Stimulated activated CD8-positive, alpha-beta memory T cell treated with anti-CD3 and anti-CD28 coated beads, Interleukin-12 subunit alpha, Interleukin-12 subunit beta, amount 100 ng/mL, for 1 hour (primary cell): ENCODE results near the gene PRAC2.

ENCODE experiments used
- DNase-seq: peaks from one replicate; pipeline ENCODE4 v3.0.0-alpha.2; 2020; ENCODE audit warnings: low read depth

PRAC2 gene

DNA sequence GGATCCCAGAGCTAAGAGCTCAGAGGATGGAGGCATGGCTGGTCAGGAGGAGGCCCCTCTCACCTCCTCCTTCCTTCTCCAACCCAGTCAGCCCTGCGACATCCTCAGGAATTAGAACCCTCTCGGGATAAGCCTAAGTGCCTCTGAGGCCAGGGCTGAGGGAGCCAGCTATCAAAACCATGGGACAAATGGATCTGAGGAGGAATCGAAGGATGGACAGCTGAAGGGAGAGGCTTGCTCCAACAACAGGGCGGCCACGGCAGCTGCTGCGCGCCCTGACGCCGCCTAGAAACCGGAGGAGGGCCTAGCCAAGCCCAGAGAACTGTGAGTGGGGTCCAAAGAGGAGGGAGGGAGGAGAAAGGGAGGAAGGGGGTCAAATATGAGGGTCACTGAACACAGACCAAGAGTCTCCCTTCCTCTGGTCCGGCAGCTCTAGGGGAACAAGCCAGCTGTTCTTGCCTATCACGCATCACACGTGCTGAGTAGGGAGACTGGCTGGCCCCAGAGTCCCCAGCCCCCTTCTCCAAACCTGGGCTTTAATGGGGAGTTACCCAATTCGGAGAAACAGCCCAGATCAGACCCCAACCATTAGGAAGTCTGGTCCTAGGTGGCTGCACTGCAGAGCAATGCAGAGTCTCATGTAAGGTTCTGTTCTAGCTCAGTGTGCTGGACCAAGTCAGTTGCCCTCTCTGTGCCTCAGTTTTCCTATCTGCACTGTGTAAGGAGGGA is 11.5 kb downstream of the PRAC2 start:
- no peak for DNase-seq

- DNase-seq, result no peak
Observed at GRCh38 chr17:48735062-48735351, 12.0 kb downstream of the PRAC2 start.

- DNase-seq, result no peak
Observed at GRCh38 chr17:48737330-48738043, 14.5 kb downstream of the PRAC2 start.

DNA sequence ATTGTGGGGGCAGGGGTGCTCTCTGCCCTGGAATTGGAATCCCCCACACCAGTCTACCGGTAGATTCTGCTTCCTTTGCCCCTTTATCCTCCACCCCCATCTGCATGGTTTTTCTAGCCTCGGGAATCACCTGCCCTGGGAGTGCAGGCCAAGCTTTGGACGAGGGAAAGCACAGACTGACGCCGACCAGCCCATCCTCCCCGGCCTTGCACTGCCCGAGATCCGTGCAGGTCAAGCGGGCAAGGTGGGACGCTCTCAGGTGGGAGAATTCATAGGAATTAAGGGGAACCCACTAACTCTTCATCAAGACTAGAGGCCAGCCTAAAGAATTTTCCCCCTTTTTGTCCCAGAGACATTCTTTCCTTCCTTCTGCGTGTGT is 15.4 kb downstream of the PRAC2 start:
- no peak for DNase-seq

DNA sequence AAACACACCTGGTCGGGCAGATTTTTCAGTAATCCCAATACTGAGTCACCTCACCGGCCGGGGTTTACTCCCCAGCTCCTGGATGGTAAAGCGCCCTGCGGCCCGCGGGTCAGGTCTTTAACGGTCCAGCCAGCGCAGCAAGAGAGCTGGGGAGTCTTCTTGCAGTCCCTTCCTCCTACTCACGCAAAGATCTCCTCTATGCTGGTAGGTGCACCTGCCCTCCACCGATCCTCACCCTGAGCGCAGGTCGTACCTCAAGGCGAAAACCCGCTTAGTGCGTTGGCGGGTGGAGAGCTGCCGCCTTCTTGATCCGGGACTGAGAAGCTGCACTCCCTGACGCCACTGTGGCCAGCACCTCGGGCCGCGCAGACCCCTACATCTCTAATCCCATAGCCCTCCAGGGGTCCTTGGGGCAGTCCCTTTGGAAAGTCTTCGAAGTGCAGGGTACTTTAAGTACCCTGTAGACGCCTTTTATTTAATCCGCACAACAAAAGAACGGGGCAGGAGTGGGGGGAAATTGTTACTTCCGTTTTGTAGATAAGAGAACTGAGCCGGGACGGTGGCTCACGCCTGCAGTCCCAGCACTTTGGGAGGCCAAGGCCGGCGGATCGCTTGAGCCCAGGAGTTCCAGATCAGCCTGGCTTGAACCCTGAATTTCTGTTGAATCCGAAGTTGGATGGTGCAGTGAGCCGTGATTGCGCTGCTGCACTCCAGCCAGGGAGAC is 16.0 kb downstream of the PRAC2 start:
- no peak for DNase-seq

DNA sequence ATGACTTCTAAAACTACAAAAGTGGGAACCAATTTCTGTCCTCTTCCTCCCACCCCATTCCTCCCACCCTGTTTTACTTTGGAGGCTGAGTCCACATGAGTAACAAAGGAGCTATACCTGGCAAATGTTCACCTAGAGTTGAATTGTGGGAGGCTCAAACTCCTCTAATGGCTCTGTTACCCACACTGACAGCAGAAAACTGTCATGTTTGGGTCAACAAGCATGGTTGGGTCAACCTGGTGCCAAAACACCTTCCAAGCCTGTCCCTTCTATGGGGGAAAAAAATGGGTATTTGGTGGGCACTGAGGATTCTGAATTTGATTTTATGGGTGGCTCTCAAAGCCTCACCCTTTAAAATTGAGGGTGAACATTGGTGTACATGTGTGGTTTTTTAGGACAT is 17.6 kb downstream of the PRAC2 start:
- DNase-seq, result no peak

- DNase-seq, result no peak
Observed at GRCh38 chr17:48745381-48746275, 22.6 kb downstream of the PRAC2 start.

DNA sequence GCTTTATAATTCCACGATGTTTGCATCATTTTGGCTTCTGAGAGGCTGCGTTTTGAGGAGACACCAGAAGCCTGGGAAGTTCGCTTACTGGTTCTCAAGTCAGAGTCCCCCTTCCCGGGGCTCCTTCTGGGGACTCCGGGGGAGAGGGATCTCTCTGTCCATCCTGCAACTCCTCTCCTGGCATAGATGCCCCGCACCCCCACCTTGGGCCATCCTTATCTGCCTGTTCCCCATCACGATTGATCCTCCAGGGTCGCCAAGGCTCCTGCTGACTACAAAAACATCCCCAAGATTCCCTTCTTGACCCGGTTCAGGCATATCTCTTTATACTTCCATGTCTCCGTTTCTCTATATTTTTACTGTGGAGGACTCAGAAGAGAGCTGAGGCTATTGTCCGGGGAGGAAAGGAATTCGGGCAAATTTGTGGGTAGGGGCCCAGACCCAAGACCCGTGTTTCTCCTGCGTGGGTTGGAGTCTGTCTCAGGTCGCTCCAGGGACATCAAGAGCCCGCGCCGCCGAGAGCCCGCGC is 24.0 kb downstream of the PRAC2 start:
- DNase-seq, result no peak

DNA sequence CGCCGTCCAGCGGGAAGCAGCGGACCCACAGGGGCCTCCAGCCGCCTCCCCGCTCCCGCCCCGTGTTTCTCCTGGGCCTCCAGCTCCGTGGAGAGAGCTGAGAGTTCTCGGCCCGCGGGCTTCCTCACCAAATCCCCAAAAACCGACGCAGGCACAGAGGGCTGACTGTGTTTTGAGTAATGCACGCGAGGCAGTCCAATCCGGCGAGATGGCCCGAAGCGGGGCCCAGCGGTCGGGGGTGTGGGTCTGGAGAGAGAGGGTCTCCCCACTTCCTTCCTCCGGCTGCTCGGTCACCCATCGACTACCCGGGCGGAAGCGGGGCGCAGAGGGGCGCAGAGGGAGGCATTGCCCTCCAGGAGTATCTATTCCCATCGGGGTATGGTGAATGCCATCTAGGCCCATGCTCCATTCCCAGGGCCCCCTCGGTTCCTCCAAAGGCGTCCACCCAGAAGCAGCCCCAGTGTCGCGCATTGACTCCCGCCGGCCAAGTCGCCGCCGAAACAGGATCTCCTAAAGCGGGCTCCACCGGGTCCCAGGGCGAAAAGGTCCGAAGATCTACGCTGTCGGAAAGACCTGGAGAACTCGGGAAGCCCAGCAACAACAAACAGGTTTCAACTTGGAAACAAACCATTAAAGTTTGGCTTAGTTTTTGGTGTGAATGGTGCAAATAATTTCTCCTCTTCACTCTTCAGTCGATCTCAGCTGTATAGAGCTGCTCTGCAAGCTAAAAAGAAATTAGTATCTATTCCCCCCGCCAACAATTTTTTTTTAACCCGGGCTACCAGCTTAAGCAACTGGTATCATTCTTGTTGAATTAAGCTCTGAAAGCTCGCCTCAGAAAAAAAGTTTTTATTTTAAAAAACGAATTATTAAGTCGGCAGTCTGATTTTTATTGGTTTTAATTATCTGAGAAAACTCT is 24.7 kb downstream of the PRAC2 start:
- DNase-seq, result no peak

- DNase-seq, result no peak
Observed at GRCh38 chr17:48748718-48749566, 26.0 kb downstream of the PRAC2 start.

- no peak for DNase-seq
Observed at GRCh38 chr17:48749621-48750553, 26.9 kb downstream of the PRAC2 start.

GRCh38 chr17:48751172-48751571 is 28.2 kb downstream of the PRAC2 start:
- DNase-seq, result no peak

DNA sequence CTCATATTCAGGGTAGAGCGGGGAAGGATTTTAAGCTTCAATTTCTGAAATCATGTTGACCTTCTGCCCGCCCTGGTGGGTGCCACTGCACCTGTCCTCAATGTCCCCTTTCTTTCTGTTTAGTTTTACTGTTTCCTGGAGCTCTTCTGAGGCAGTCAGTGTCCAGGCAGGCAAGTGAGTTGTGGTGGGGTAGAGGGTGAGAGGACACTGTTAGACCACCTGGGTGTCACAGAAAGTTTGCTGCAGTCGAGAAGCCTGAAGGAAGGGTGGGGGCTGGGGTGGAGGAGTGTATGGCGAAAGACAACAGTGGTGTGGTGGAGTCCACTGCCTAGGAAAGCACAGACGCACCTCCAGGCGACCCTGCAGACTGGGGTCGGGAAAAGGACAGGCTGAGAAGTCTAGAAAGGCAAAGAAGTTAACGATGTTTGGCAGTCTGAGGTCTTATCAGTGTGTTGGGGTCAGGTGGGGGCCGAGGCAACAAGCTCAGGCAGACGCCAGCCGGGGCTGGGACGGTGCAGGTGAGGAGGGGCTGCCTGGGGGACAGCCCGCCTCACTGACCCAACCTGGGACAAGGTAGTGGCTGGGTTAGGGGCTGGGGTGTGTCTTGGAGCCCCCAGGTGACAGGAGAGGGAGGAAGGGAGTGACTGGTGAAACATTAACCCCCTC is 28.9 kb downstream of the PRAC2 start:
- no peak for DNase-seq

DNA sequence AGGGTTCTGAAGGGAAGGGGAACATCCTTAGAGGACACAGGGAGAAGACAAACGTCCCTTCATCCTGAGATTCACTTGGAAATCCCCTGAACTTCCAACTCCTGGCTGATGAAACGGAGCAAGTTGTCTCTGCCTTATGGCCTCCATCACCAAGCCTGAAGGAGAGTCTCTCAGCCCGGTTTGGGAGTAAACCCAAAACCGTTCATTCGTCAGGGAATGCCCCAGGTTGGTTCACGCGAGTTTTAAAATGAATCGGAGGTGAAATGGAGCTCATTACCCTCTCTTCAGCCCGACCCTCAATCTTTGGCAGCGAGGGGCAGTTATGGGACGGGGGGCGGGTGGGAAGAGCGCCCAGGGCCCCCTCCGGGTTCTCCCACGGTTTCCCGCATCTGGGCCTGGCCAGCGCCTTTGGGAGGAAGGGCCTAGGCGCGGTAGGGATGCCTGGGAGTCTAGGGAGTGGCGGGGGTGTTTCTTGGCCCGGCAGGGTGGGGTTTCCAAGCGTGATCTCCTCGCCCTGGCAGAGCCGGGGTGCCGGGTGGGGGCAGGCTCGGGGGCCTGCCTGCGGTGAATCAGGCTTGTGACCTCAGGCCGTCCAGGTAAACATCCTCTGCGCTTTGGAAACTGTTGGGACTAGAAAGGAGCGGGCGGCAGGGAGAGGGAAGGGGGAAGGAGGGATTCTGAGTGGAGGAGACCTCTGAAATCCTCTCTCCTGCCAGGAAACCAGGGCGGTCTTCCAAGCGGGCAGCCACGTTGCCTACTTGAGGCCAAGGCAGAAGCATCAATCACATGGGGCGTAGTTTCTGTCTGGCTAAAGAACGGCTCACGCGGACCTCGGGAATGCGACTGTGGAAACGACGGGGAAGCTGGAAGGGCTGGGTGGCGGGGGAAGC is 29.7 kb downstream of the PRAC2 start:
- DNase-seq, result no peak

DNA sequence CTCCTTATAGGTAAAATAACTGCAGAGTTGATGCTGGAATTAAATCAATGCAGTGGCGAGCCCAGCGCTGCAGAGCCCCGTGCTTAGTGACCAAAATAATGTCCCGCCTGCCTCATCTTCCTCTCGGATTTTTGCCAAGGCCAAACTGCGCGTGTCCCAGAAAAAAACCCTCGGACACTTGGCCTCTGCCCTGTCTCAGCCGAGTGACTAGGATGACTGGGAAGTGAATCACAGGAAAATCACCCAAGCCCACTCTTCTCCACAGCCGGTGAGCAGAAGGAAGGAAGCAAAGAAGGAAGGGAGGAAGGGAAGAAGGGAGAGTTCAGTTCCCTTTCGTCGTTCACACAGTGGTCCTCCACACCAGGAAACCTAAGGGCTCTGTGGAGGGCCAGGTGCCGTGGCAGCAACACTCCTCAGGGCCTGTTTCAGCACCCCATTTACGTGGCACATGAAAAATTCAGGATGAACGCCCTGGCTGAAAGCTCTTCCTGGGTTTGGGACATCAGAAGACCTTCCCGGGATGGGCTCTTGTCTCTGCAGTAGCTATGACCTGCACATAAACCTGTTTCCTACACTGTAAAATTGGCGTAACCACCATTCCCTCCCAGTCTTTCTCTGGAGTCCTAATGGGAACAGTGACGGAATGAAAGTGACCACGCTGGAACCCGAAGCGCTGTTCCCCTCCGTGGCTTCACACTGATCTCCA is 31.0 kb downstream of the PRAC2 start:
- no peak for DNase-seq

- no peak for DNase-seq
Observed at GRCh38 chr17:48754500-48755261, 31.7 kb downstream of the PRAC2 start.
